Erythroblast (primary cell): Measurements from ENCODE around the gene ADAM17.

Experiments used
- GATA1 ChIP-seq: IDR thresholded peaks from 2 replicates; pipeline ENCODE4 v1.6.1; 2011; ENCODE audit warnings: low read depth, mild to moderate bottlenecking, control low read depth, low read length, moderate library complexity
- POLR2A ChIP-seq: IDR thresholded peaks from 2 replicates; pipeline ENCODE4 v1.6.1; 2011; ENCODE audit warnings: mild to moderate bottlenecking, low read length

DNA sequence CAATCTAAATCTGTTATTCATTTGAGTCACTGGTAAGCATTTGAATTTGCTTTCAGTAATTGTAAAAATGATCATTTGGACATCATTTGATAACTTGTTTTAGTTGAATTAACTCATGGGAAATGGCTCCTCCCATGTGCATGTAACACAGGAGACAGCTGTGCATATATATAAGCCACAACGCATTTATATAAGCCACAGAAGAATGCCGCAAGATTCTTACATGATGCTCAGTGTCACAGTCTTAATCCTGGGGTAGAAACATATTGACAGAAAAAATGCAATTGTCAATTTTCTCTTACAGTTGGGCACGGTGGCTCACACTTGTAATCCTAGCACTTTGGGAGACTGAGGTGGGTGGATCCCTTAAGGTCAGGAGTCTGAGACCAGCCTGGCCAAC is 94.6 kb downstream of the ADAM17 start:
- no peak for TF ChIP-seq POLR2A
- no peak for TF ChIP-seq GATA1
